ENCODE results near the gene RUFY4. TPM values are rescaled to one million over a fixed set of nuclear protein-coding genes. Genes with fewer than 3 reads are reported as not detected.
"Not testable (repeated sequence)": the region's sequence is repeated elsewhere in the genome, so short reads cannot be mapped to it uniquely, and the experiment has no call there.

The RUFY4 gene
- total RNA-seq, 1 donor from 2014 or later, result not detected

DNA sequence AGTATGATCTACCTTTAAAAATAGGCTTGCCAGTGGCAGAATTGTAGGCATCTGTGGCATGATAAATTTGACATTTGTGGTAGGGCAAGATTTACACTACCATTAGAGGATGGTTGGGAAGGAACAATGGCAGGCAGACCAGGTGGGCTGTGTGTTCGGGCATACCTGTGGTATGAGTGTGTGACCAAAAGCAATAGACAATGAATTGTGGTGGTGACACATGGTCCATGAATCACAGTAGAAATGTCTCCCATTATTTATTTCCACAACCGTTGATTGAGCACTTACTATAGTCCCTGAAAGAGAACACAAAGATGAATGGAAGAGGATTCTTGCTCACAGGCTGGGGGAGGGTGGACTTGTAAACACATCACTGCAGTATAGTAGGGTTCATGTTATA, 29.9 kb upstream of the RUFY4 start:
- no peak overlapping the region for H3K27ac ChIP-seq
- H3K36me3 ChIP-seq, result no peaks in the 10 kb centered on the region
- DNase-seq, result no peak
- intact Hi-C loops (cut with DNase I), result no loop called here
- H3K4me1 ChIP-seq, result peaks cover 5% of the 10 kb centered on the region
- H3K4me3 ChIP-seq, result no peak overlapping the region
- no peaks in the 10 kb centered on the region for H3K9me3 ChIP-seq
- peaks cover 3% of the 10 kb centered on the region for H3K27me3 ChIP-seq (ENCODE audit: low read depth)
- no peak for ATAC-seq
- no peak for TF ChIP-seq CTCF (IDR thresholded peaks at IDR 0.05)

GRCh38 chr2:218040883-218041282, 28.2 kb upstream of the RUFY4 start:
- Histone ChIP-seq H3K27me3 (ENCODE audit: low read depth) (no peaks in the 10 kb centered on the region), H3K4me1 (no peaks in the 10 kb centered on the region), H3K4me3 (no peak overlapping the region), H3K27ac (no peak overlapping the region), H3K9me3 (no peaks in the 10 kb centered on the region), H3K36me3 (no peaks in the 10 kb centered on the region)
- intact Hi-C loops (cut with DNase I), result no loop called here
- DNase-seq (no peak), ATAC-seq (no peak)
- TF ChIP-seq CTCF (IDR thresholded peaks at IDR 0.05), result no peak

DNA sequence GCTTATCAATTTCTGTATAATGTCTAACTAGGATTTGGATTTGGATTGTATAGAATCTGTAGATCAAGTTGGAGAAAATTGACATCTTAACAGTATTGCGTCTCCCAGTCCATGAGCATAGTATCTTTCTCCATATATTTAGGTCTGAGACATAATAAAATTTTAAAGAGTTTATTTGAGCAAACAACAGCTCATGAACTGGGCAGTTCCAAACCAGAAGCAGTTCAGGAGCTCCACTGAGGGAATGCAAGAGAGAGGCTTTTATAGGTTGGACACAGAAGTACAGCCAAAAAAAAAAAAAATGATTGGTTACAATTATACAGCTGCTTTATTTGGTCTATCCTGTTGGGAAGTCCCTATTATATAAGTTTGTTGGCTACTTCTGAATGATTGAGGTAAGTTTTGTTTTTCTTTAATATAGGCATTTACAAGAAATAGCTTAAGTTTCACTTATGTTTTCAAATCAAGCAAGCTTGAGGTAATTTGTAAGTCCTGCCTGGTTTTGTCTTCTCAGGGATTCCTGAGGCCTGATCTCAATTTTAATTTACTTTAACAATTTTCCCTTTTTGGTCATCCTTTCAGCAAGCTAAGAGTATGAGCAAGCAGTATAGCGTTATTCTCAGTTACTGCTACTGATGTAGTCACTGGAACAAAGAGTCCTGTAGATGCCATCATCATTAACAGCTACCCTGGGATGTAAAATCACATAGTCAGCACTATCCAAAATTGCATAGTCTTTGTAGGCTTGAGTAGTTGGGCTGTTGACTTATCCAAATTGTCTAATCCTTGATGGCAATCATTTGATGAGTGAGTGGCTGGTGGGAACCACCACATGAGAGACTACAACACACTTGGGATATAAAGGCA, 27.5 kb upstream of the RUFY4 start:
- intact Hi-C loops (cut with DNase I), result no loop called here

DNA sequence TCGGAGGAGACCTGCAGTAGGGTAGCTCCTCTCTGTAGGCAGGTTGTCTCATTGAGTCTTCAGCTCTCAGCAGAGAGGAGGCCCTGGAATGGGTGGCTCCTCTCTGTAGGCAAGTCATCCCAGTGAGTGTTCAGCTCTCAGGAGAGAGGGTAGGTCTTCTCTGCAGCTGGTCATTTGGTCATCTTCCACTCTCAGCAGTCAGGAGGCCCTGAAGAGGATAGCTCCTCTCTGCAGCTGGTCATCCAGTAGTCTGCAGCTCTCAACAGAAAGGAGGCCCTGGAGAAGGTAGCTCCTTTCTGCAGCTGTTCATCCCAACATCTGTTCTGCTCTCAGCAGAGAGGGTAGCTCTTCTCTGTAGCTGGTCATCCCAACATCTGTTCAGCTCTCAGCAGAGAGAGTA, 26.0 kb upstream of the RUFY4 start:
- no peaks in the 10 kb centered on the region for H3K36me3 ChIP-seq
- H3K27me3 ChIP-seq (ENCODE audit: low read depth), result no peaks in the 10 kb centered on the region
- no peak for TF ChIP-seq CTCF (IDR thresholded peaks at IDR 0.05)
- ATAC-seq, result no peak
- H3K4me1 ChIP-seq, result no peaks in the 10 kb centered on the region
- H3K9me3 ChIP-seq, result no peaks in the 10 kb centered on the region
- no peak for DNase-seq
- intact Hi-C loops (cut with DNase I), result no loop called here
- H3K4me3 ChIP-seq, result no peak overlapping the region
- no peak overlapping the region for H3K27ac ChIP-seq

More for the DNA sequence above, 27.5 kb upstream of the RUFY4 start:
- Histone ChIP-seq H3K4me1 (no peaks in the 10 kb centered on the region), H3K27ac (no peak overlapping the region), H3K27me3 (ENCODE audit: low read depth) (no peaks in the 10 kb centered on the region), H3K9me3 (no peaks in the 10 kb centered on the region), H3K4me3 (no peak overlapping the region), H3K36me3 (no peaks in the 10 kb centered on the region)
- DNase-seq, result no peak
- TF ChIP-seq CTCF (IDR thresholded peaks at IDR 0.05), result no peak
- no peak for ATAC-seq

GRCh38 chr2:218043701-218044109, 25.3 kb upstream of the RUFY4 start:
- ATAC-seq (no peak), DNase-seq (no peak)
- no peak for TF ChIP-seq CTCF (IDR thresholded peaks at IDR 0.05)
- no peaks in the 10 kb centered on the region for H3K4me1 ChIP-seq
- H3K36me3 ChIP-seq, result no peaks in the 10 kb centered on the region
- H3K27ac ChIP-seq, result no peak overlapping the region
- H3K27me3 ChIP-seq (ENCODE audit: low read depth), result no peaks in the 10 kb centered on the region
- intact Hi-C loops (cut with DNase I), result no loop called here
- no peaks in the 10 kb centered on the region for H3K9me3 ChIP-seq
- H3K4me3 ChIP-seq, result no peak overlapping the region

DNA sequence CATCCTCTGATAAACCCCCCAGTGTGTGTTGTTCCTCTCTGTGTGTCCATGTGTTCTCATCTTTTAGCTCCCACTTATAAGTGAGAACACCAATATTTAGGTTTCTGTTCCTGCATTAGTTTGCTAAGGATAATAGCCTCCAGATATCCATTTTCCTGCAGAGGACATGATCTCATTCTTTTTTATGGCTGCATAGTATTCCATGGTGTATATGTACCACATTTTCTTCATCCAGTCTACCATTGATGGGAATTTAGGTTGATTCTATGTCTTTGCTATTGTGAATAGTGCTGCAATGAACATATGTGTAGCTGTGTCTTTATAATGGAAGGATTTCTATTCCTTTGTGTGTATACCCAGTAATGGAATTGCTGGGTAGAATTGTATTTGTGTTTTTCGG, 24.5 kb upstream of the RUFY4 start:
- ATAC-seq; H3K27ac ChIP-seq; H3K27me3 ChIP-seq (ENCODE audit: low read depth); intact Hi-C loops (cut with DNase I); H3K4me1 ChIP-seq; H3K9me3 ChIP-seq; H3K36me3 ChIP-seq; H3K4me3 ChIP-seq; DNase-seq: not testable (repeated sequence)

Measured in lower lobe of right lung (tissue), 2 donors.